Retina (tissue), 1 donor: Measurements from ENCODE around the gene PSMB4.
"Not testable (repeated sequence)": the region's sequence is repeated elsewhere in the genome, so short reads cannot be mapped to it uniquely, and the experiment has no call there.

ENCODE experiments used
- DNase-seq: peaks from one replicate; pipeline ENCODE4 v3.0.0-alpha.2; 2016

PSMB4 gene

GRCh38 chr1:151390221-151391078 is 8.9 kb upstream of the PSMB4 start:
- DNase-seq = not testable (repeated sequence)

DNA sequence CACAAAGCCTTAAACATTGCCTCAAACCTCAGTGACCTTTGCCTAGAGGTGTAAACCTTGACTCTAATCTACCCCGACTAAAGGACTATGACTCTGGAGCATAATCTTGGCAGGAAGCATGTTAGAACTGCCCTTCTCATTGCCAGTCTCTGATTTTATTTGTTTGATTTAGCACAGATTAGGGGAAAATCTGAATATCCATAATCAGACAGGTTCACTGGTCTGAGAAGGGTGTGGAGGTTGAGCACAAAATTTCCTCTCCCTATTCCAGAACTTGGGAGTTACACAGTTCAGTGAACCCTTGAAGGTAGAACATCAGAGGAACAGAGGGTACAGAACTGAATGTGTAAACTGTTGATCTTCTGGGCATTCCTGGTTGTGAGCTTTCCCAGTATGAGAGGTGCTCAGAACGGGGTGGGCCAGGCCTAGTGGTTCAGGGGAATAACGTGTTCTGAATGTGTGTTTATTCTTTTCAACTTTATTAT is 8.3 kb upstream of the PSMB4 start:
- no peak for DNase-seq

DNA sequence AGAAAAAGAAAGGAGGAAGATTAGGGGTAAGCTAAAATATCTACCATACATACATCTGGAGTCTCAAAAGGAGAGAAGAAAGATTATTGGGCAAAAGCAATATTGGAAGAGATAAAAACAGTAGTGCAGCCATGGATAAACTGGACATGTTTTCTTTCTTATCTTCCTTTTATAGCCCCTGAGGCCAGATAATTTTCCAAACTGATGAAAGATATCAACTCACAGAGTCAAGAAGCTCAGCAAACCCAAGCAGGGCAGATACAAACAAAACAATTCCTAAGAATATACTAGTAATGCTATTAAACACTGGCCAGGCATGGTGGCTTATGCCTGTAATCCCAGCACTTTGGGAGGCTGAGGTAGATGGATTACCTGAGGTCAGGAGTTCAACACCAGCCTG is 5.8 kb upstream of the PSMB4 start:
- no peak for DNase-seq

GRCh38 chr1:151396265-151396664 is 3.1 kb upstream of the PSMB4 start:
- not testable (repeated sequence) for DNase-seq

DNA sequence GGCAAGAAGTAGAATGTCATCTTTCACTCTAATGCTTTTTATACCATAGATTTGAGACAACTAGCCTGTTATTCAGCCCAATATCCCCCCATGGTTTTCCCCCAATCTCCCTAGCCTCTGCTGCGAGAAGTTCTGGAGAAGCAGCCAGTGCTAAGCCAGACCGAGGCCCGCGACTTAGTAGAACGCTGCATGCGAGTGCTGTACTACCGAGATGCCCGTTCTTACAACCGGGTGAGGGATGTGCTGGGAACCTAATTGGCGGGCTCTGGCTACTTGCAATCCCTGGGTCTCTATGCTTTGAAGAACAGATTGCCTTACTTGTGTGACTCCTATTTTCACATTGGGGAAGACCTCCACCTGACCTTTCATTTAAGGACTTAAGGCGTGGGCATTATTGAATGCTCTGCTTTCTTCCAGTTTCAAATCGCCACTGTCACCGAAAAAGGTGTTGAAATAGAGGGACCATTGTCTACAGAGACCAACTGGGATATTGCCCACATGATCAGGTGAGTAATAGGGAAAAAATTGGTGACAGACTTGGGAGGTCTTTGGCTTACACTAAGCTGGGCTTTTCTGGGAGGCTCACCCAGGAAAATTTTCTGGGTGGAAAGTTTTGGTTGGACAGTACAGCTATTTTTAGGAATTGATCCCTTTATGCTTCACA is 1.9 kb downstream of the PSMB4 start:
- no peak for DNase-seq

DNA sequence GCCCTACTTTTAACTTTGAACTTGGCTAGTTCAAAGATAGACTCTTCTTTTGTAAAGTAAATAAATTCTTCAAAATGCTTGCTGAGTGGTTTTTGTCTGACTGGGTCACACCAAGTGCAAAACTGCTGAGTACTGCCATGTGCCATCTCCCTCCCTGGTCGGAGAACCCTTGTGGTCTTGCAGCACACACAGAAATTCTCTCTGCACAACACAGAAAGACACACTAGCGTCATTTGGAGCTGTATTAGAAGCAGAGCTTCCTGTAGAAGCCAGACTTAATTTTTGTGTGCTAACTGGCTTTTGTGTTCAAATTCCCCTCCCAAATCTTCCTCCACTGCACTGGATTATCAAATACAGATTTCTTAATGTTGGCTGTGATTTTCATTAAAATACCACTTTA is 2.5 kb downstream of the PSMB4 start:
- no peak for DNase-seq

DNA sequence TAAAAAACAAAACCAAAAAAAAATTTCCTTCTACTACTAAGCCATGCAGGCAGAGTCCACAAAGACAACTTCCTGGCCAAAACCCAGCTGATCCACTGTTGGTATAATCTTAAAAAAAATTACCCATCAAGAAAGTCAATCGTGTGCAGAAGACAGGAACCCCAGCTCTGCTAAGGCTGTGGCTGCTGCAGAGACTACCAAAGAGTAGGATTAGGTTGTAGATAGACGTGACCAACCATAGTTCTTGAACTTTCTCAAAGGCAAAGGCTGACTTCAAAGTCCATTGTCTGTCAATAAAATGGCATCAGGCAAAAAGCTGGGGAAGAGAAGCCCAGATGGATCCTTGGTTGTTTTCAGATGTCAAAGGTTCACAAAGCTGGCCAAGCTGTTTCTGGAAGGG is 3.4 kb downstream of the PSMB4 start:
- no peak for DNase-seq

GRCh38 chr1:151403612-151404011 is 4.2 kb downstream of the PSMB4 start:
- DNase-seq = no peak

DNA sequence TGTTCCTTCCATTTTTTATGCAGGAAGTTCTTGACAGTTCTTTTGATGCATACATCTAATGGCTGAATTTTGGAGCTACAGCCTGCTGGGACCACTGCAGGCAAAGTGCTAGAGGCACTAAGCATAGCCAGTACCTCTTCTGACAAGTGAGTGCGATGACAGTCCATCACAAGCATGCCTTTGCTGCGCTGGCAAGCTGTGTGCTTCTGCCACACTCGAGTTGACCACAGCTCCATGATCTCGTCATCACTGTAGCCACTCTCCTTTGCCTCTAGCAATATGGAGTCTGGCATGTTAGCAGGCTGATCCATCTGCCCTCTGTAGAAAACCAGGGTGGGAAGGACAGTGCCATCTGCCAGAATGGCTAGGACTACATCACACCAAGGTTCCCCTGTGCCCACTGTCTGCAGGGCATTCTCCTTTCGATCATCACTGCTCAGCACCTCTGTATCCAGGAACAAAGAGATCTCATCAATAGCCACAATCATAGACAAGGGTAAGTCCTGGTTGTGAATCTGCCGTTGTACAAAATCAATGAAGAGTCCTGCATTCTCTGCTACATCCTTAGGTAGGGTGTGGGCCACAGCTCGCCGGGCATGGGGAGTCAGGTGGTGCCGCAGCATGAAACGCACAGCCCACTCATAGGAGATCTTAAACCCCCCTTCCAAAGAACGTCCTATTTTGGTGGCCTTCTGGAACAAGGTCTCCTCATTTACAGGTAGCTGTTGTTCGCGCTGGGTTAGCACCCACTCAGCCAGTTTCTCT is 6.0 kb downstream of the PSMB4 start:
- DNase-seq = no peak

DNA sequence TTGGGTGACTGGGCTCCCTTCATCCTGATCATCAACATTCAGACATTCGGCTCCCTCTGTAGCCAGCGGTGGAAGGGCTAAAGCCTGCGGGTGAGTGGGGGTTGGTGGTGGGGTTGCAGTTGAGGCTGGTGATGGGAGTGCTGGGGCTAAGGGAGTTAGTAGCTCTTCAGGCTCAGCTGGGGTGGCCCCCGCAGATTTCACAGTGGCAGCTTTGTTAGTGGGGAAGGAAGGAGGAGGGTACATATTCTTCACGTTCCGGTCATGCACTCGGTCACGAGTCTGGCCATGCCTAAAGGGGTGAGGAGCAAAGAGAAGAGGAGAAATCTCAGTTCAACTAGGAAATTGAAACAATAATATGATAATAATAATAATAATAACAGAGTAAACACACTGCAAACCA is 6.8 kb downstream of the PSMB4 start:
- no peak for DNase-seq

GRCh38 chr1:151407304-151407703 is 7.9 kb downstream of the PSMB4 start:
- no peak for DNase-seq

DNA sequence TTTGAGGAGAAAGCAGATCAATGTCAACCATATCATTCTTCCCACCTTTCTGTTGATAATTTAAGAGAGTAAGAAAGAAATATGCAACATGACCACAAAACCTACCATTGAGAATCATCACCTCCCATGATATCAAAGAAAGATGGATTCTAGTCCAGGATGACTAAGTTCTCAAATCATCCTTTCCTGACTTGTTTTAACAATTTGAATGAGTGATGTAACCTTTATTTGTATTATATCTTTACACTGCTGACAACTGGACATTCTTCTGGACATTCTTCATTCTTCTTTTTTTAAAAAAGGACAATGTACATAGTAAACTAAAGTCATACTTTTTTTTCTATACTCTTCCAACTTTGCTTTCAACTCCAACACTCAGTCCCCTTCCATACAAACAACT is 9.5 kb downstream of the PSMB4 start:
- DNase-seq = no peak

DNA sequence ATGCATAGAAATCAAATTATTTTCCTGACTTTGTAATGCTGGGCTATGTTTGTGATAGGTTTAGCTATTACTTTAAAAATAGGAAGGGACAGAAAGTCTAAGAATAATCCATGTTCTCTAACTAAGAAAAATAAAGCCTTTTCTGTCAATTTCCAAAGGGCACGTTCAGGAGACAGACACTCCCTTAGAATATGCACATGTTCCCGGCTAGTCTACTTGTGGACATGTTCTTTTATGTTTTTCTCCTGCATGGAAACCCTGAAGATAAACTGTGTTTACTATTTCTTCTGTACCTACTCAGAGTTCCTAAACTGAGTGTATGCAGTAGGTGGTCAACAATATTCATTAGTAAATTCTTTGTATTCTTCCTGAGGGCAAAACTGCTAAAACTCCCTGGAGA is 12.5 kb downstream of the PSMB4 start:
- DNase-seq = no peak

GRCh38 chr1:151416231-151416630 is 16.9 kb downstream of the PSMB4 start:
- no peak for DNase-seq

- DNase-seq = no peak
Measured at GRCh38 chr1:151418081-151418480, 18.7 kb downstream of the PSMB4 start.

DNA sequence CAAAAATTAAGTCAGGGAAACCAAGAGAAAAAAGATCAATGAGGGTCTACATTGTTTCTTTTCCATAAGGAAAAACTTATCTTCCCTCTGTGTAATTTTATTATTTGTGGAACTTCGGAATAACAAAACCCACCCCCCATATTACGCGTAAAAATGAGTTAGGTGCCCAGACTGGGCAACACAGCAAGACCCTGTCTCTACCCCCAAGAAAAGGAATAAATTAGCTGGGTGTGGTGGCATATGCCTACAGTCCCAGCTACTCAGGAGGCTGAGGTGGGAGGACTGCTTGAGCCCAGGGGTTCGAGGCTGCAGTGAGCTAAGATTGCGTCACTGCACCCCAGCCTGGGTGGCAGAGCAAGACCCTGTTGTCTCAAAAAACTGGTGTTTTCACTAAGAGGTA is 20.4 kb downstream of the PSMB4 start:
- no peak for DNase-seq

DNA sequence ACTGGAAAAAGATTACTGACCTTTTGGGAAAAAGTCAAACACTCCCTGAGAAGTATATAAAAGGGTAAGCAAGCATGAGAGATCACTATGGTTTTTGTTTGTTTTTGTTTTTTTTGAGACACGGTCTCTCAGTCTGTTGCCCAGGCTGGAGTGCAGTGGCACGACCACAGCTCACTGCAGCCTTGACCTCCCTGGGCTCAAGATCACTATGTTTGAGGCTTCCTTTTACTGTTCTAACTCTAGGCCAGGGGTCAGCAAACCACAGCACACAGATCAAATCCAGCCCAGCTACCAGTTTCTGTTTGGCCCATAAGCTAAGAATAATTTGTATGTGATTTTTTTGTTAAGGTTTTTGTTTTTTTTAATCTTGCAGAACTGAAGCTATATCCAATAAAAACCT is 25.7 kb downstream of the PSMB4 start:
- no peak for DNase-seq

- no peak for DNase-seq
Measured at GRCh38 chr1:151428068-151428467, 28.7 kb downstream of the PSMB4 start.

DNA sequence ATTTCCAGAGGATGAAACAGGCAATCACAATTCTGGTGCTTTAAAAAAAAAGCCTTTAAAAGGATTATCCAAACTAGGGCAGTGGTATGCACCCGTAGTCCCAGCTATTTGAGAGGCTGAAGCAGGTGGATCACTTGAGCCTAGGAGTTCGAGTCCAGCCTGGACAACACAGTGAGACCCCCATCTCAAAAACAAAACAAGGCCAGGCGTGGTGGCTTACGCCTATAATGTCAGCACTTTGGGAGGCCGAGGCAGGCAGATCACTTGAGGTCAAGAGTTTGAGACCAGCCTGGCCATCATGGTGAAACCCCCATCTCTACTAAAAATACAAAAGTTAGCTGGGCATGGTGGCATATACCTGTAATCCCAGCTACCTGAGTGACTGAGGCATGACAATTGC is 34.5 kb downstream of the PSMB4 start:
- DNase-seq = not testable (repeated sequence)

GRCh38 chr1:151435174-151435573 is 35.8 kb downstream of the PSMB4 start:
- no peak for DNase-seq

- DNase-seq = no peak
Measured at GRCh38 chr1:151436985-151437384, 37.6 kb downstream of the PSMB4 start.

- DNase-seq = not testable (repeated sequence)
Measured at GRCh38 chr1:151437396-151437795, 38.0 kb downstream of the PSMB4 start.
